Measurements from ENCODE around the gene NEK4.

GRCh38 chr3:52704611-52705437 lies 65.9 kb downstream of the NEK4 start:
- TF ChIP-seq, protein P1, sequence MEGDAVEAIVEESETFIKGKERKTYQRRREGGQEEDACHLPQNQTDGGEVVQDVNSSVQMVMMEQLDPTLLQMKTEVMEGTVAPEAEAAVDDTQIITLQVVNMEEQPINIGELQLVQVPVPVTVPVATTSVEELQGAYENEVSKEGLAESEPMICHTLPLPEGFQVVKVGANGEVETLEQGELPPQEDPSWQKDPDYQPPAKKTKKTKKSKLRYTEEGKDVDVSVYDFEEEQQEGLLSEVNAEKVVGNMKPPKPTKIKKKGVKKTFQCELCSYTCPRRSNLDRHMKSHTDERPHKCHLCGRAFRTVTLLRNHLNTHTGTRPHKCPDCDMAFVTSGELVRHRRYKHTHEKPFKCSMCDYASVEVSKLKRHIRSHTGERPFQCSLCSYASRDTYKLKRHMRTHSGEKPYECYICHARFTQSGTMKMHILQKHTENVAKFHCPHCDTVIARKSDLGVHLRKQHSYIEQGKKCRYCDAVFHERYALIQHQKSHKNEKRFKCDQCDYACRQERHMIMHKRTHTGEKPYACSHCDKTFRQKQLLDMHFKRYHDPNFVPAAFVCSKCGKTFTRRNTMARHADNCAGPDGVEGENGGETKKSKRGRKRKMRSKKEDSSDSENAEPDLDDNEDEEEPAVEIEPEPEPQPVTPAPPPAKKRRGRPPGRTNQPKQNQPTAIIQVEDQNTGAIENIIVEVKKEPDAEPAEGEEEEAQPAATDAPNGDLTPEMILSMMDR (IDR thresholded peaks at IDR 0.05; ENCODE audit: insufficient read depth, low read depth, low read length): no peak
- no peak for TF ChIP-seq EZH2 (IDR thresholded peaks at IDR 0.05; ENCODE audit: insufficient read depth, low read length)

Data from astrocyte (in vitro differentiated cells and primary cell).